Right lobe of liver (tissue), 6 donors: Measurements from ENCODE around the gene ZBTB49. TPM values are rescaled to one million over a fixed set of nuclear protein-coding genes. Genes with fewer than 3 reads are reported as not detected.

Experiments
- ATAC-seq, 4 donors: fragments of 200-7000 bp; cut with Tn5 transposase; one replicate each; pipeline ENCODE4 v1.9.1; 2020; ENCODE audit warnings: mild to moderate bottlenecking in 4 of 4, moderate library complexity in 4 of 4
- DNase-seq, 3 donors: peaks; one replicate each; pipeline ENCODE4 v3.0.0-alpha.2; 2020
- H3K27ac ChIP-seq, 3 donors: fragments of 200-600 bp; one replicate each; pipeline ENCODE4 v1.8.0; 2022
- H3K27me3 ChIP-seq, 2 donors: fragments of 200-600 bp; one replicate each; pipeline ENCODE4 v1.8.0; 2022
- H3K36me3 ChIP-seq, 4 donors: fragments of 200-600 bp; sonication (generic) in 1 of 4; one replicate each; pipeline versions ENCODE4 v1.5.1 to v1.8.0; 2017 to 2022; ENCODE audit warnings: control low read depth in 1 of 4
- H3K4me1 ChIP-seq, 4 donors: fragments of 200-600 bp; sonication (generic) in 1 of 4; one replicate each; pipeline versions ENCODE4 v1.5.1 to v1.8.0; 2017 to 2022; ENCODE audit warnings: control low read depth in 1 of 4
- H3K4me3 ChIP-seq, 3 donors: fragments of 200-600 bp; one replicate each; pipeline ENCODE4 v1.8.0; 2022
- H3K9me3 ChIP-seq, 4 donors: fragments of 200-600 bp; sonication (generic) in 1 of 4; one replicate each; pipeline versions ENCODE4 v1.5.1 to v1.8.0; 2017 to 2022; ENCODE audit warnings: control low read depth in 1 of 4
- CTCF ChIP-seq, 4 donors: fragments of 200-600 bp in 3 of 4; fragments of 450-650 bp in 1 of 4; IDR thresholded peaks; one replicate each; pipeline versions ENCODE4 v1.5.1 to v1.8.0; 2016 to 2022; ENCODE audit warnings: antibody characterized with exemption in 4 of 4, mild to moderate bottlenecking in 2 of 4
- POLR2A ChIP-seq: fragments of 450-650 bp; IDR thresholded peaks from one replicate; pipeline ENCODE4 v1.6.1; 2017; ENCODE audit warnings: antibody characterized with exemption, mild to moderate bottlenecking
- WGBS: methylation state at CpG from one replicate; pipeline ENCODE4 v1.1.6; 2018; ENCODE audit warnings: low coverage, low lambda C conversion rate; ENCODE audit not compliant: insufficient coverage; ENCODE audit errors: missing lambda C conversion rate; 5-methylcytosine and 5-hydroxymethylcytosine counted together
- intact Hi-C, 2 donors: fragments of 100-400 bp; cut with DNase I; formaldehyde crosslinking; loops; one replicate each; pipeline versions ENCODE4 v1.11.2 to v1.14.1; 2022
- total RNA-seq, 6 experiments: library from RNA; depleted of rRNA in 2 of 6; stranded (reverse); fragments of >200 nt in 2 of 6; fragmentation: NEBNext Ultra II Directional in 3 of 6; extraction: Animal tissue kit (Norgen Biotek cat#: 25700) in 3 of 6; gene quantifications; one replicate each; pipeline versions ENCODE4 v1.1.0 to v1.2.4, GENCODE V29; 2016 to 2023
- donor health status: DM: no; HTN: yes; CAD: no.
- donor health status: DM: no; HTN: no; CAD: no.
- donor health status: DM: no; HTN: no; CAD: no.
- donor health status: DM: no; HTN: yes; CAD: no.
- donor health status: DM: no; HTN: yes; CAD: no.

The ZBTB49 gene
- total RNA-seq, 6 experiments from 2014 or later = 1.4 to 3.3 (median 2.5) TPM

DNA sequence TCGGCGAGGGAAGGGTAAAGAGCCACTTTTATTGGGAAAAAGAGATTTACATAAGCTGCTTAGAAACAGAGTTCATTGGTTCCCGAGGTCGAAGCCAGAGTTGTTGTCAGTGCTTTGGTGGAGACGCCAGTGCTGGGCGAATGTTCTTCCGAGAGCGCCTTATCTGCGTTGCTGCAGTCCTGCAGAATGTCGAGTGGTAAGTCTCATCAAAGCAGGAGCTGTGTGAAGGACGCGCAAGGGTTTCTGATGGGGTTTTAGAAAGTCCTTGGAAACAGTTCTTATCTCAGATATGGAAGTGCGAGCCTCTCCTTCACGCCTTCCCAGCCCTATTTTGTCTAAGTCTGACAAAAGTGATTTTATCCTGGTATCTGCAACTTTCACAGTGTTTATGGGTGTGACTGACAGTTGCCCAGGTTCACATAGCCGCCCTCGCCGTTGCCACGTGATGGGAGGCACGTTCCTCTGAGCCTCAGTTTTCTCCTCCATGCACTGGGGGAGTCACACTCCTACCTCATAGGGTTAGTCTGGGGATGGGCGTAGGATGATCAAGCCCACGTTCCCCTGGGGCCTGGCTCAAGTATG is 49.5 kb downstream of the ZBTB49 start:
- H3K27ac ChIP-seq = no peak overlapping the region
- no peak for TF ChIP-seq CTCF (IDR thresholded peaks at IDR 0.05)
- TF ChIP-seq POLR2A = no peak
- 59% methylated on average over 16 of the region's 21 CpGs for WGBS
- no peaks in the 10 kb centered on the region for H3K36me3 ChIP-seq
- H3K27me3 ChIP-seq = no peaks in the 10 kb centered on the region
- no peak for DNase-seq
- H3K9me3 ChIP-seq = no peaks in the 10 kb centered on the region
- ATAC-seq = no peak
- intact Hi-C loops = loop anchor here in 1 of 2 donors (10.0 kb wide), 1 partner anchor 85 kb away; no protein-coding TSS in a partner anchor
- no peaks in the 10 kb centered on the region for H3K4me1 ChIP-seq
- no peak overlapping the region for H3K4me3 ChIP-seq

- 81% methylated on average over 7 of the region's 9 CpGs for WGBS
- no peak for DNase-seq
- H3K27ac ChIP-seq = no peak overlapping the region
These were observed 52.0 kb downstream of the ZBTB49 start for GRCh38 chr4:4341861-4342650.

DNA sequence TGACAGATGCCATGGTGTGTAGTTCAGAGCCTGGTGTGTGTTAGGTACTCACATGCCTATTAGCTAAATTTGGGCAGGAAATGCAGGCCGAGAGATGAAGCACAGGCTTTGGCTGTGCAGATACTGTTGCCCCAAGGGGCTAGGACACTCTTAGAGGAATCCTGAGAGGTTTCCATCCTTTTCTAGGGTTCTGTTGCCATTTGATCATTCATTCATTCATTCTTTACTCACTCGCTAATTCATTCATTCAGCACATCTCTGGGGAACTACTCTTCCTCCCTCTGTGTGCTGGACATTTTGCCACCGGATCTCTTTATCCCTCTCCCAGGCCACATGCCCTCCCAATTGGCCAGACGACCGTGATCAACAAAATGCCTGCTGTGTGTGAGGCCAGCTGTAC is 53.0 kb downstream of the ZBTB49 start:
- H3K36me3 ChIP-seq = no peaks in the 10 kb centered on the region
- TF ChIP-seq CTCF (IDR thresholded peaks at IDR 0.05) = no peak
- TF ChIP-seq POLR2A = no peak
- no peak overlapping the region for H3K4me3 ChIP-seq
- WGBS = 80% methylated on average over 4 of the region's 5 CpGs
- H3K4me1 ChIP-seq = no peaks in the 10 kb centered on the region
- DNase-seq (no peak), ATAC-seq (no peak)
- no peaks in the 10 kb centered on the region for H3K9me3 ChIP-seq
- H3K27me3 ChIP-seq = no peaks in the 10 kb centered on the region
- intact Hi-C loops = no loop called here
- H3K27ac ChIP-seq = no peak overlapping the region

More at GRCh38 chr4:4341861-4342650, 52.0 kb downstream of the ZBTB49 start:
- Histone ChIP-seq H3K36me3 (no peaks in the 10 kb centered on the region), H3K9me3 (no peaks in the 10 kb centered on the region), H3K4me1 (no peaks in the 10 kb centered on the region), H3K27me3 (no peaks in the 10 kb centered on the region), H3K4me3 (no peak overlapping the region)
- intact Hi-C loops = no loop called here
- no peak for ATAC-seq
- TF ChIP-seq POLR2A (no peak), CTCF (IDR thresholded peaks at IDR 0.05) (no peak)

DNA sequence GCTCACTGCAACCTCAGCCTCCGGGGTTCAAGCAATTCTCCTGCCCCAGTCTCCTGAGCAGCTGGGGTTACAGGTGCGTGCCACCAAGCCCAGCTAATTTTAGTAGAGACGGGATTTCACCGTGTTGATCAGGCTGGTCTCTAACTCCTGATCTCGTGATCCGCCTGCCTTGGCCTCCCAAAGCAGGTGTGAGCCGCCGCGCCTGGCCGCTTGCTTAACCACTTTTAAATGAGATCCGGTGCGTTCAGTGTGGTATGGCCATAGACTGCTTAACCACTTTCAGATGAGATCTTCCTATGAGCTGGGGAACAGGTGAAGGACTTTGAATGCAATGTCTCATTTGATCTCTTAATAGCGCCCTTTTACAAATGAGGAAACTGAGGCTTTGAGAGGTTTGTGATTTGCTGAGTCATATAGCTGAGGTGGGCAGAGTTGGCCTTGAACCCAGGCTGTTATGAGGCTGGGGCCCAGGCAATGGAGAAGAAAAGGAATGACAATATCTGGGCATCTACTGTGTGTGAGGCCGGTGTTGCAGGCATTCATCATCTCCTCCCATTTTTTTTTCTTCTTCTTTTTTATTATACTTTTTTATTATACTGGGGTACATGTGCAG is 55.0 kb downstream of the ZBTB49 start:
- Histone ChIP-seq H3K4me3 (no peak overlapping the region), H3K27me3 (no peaks in the 10 kb centered on the region), H3K9me3 (no peaks in the 10 kb centered on the region), H3K36me3 (no peaks in the 10 kb centered on the region), H3K4me1 (no peaks in the 10 kb centered on the region), H3K27ac (no peak overlapping the region)
- ATAC-seq (no peak), DNase-seq (no peak)
- WGBS = 57% methylated on average over 4 of the region's 14 CpGs
- intact Hi-C loops = no loop called here
- TF ChIP-seq CTCF (IDR thresholded peaks at IDR 0.05) (no peak), POLR2A (no peak)
